NCI-H2196 treated with DMSO at 0.1 percent for 48 hours (cell line): Measurements from ENCODE around the gene VSTM2L.

Experiments
- DNase-seq: peaks from one replicate; lab custom pipeline; 2025; ENCODE audit not compliant: unreplicated experiment; lab: John Stamatoyannopoulos, UW

VSTM2L gene

DNA sequence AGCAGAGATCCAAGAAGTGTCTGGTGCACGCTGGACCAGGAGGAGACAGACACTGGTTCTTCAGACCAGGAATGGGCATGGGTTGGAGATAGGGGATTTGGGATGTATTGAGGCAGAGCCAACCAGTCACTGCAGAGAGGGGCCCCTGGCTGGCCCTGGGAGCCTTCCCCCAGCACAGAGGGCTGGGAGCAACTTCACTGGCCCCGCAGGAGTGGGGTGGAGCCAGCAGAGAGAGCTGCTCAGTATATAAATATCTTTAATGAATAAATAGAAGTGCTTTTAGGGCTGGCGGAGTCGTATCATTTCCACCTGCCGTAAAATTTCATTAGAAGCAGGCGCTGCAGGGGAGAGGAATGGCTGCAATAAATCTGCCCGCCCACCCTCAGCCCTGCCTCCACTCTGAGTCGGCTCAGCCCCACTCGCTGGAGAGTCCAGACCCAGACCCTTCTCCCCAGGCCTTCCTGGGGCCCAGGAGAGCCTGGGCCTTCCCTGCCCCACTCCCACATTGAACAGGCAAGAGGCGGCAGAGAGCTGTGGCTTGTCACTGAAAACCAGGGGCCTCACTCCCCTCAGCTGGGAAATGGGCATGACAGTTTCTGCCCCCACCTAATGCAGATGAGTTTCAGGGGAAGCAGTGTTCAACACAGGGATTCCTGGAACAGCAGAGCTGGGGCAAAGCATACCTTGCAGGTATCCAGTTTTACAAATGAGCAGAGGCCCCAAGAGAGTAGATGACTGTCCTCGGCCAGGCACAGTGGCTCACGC, 23.9 kb upstream of the VSTM2L start:
- no peak for DNase-seq

- no peak for DNase-seq
Observed at GRCh38 chr20:37879843-37880242, 23.1 kb upstream of the VSTM2L start.

- no peak for DNase-seq
Observed at GRCh38 chr20:37880726-37881591, 22.0 kb upstream of the VSTM2L start.

GRCh38 chr20:37881601-37882343, 21.2 kb upstream of the VSTM2L start:
- no peak for DNase-seq

- DNase-seq = no peak
Observed at GRCh38 chr20:37882961-37883712, 19.8 kb upstream of the VSTM2L start.

- no peak for DNase-seq
Observed at GRCh38 chr20:37885042-37885441, 17.9 kb upstream of the VSTM2L start.

GRCh38 chr20:37885593-37886503, 17.1 kb upstream of the VSTM2L start:
- DNase-seq = no peak

DNA sequence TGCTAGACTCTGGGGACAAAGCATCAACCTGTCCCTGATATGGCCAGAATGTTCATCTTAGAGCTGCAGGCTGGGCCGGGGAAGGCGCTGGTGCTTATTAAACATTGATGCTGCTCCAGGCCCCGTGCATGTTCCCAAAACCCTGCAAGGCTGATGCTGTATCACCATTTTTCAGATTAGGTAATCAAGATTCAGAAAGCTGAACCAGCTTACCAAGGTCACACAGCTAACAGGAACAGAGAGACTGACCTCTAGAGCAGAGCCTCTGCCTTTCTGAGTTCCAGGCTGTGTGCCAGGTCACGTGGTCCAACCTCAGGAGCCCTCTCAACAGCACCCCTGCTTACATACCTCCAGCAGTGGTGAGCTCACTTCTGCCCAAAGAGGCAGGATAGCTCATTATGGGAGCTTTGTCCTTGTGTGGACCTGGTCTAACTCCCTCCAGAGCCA, 16.1 kb upstream of the VSTM2L start:
- DNase-seq = no peak

DNA sequence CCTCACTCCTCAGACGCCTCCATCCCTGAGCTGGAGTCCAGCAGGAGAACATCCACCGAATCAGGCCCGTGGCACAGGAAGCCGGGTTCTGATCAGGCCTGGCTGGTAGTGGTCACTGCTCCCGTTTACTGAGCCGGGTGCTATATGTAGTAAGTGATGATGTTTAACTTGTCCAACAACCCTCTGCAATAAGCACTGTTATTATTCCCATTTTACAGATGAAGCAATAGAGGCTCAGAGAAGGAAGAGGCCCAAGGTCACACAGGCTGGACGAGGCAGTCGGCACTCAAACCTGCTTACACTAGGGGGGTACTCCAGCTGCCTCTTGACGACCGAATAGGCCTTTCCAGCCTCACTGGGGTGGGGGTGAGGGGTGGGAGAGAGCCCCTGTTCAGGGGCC, 14.3 kb upstream of the VSTM2L start:
- no peak for DNase-seq

DNA sequence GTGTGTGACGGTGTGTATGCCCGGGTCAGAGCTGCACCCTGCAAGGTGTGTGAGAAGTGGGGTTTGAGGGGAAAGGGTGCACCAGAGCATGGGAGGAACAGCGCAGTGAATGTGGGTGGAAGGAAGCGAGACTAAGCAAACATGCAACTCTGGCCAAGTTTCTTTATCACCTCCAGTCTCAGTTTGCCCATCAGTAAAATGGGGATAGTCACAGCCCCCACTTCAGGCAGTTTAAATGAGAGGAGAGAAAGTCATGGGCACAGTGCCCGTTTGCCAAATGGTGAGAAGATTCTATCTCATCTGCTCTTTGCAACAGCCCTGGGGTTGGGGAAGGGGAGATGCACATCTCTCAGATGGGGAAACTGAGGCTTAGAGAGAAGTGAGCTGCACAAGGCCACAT, 12.8 kb upstream of the VSTM2L start:
- no peak for DNase-seq

DNA sequence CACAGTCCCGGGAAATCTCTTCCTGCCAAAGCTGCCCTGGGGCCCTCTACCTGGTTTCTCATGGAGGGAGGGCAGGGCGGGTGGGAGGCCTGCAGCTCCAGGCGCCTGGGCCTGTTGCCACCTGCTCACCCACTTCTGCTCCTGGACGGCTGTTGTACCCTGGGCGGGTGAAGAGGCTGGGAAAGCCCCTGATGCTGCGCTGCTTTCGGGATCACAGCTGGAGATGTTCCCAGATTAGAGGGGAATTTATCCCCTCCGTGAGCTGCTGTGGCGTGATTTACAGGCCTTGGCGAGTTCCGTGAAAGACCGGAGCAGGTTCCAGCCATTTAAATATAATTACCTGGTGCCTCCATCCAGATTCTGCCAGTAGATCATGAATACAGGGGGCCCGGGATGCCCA, 12.3 kb upstream of the VSTM2L start:
- no peak for DNase-seq

DNA sequence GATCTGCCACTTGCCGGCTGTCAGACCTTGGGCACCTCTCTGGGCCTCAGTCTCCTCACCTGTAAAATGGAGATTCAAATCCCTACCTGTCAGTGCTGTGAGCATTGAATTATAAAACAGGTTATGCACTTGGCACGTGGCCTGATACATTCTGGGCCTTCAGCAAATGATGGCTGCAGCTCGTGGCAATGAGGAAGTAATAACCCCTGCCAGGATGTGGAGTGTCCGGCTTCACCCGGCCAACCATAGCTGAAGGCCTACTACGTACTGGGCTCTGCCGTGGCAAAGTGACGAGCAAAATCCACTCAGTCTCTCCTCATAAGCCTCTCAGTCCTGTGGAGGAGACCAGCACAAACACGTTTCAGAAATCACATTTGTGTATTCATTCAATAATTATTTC, 10.9 kb upstream of the VSTM2L start:
- DNase-seq = no peak

GRCh38 chr20:37893566-37894241, 9.2 kb upstream of the VSTM2L start:
- DNase-seq = no peak

DNA sequence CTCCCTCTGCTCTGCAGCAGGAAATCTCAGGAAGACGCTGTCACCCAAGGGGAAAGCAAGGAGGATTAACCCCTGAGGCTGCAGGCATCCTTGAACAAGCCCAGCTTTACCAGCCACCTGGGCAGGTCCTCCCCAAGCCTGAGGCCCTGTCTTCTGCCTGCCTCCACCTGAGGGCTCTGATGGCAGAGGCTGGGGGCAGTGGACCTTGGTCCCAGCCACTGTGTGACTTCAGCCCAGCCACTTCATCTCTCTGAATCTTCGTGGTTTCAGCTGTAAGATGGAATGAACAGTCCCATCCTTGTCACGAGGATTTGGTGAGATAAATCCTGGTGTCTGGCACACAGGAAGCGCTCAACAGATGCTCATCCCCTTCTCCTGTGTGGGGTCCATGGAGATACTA, 8.5 kb upstream of the VSTM2L start:
- no peak for DNase-seq

DNA sequence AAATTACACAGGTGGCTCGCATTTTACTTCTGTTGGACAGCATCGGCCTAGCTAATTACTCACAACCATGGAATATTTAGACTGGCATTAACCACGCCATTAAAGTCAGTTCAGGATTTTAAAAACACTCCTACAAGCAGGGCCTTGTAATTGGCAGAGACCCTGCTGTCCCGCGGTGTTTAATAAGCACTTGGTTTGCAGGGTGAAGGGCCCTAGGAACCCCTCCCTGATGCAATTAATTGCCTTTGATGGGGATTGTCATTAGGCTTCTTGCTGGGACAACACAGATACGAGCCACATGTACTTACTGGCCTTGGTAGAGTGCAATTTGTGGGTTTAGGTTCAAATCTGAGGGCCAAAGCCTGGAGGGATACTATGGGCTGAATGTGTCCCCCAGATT, 7.8 kb upstream of the VSTM2L start:
- DNase-seq = no peak

DNA sequence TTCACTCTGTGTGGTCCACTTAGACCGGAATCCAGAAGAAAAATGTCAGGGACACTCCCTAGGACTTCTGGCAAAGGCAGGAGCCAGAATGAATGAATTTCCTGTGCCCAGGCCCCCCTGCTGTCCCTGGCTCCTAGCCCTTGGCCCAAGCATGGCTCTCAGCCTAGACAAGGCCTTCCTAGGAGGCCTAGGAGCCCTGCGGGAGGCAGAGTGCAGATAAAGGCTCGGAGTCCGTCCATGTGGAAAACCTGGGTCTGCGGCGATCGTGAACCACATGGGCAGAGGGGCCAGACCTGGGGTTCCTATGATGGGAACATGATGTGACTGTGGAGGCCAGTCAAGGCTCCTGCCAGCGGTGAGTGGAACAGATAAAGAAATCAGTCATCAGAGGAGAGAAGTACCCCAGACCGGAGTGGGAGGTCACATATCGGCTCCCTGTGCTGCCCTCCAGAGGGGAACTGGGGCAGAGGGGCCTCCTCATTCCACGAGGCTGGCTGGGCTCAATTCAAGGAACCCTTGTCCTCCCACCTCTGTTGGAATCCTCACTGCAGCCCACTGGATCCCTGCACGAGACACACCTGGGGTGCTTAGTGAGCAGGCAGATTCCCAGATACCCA, 5.9 kb upstream of the VSTM2L start:
- DNase-seq = no peak

GRCh38 chr20:37898233-37899104, 4.5 kb upstream of the VSTM2L start:
- no peak for DNase-seq
